Measurements from ENCODE around the gene COPS9.

DNA sequence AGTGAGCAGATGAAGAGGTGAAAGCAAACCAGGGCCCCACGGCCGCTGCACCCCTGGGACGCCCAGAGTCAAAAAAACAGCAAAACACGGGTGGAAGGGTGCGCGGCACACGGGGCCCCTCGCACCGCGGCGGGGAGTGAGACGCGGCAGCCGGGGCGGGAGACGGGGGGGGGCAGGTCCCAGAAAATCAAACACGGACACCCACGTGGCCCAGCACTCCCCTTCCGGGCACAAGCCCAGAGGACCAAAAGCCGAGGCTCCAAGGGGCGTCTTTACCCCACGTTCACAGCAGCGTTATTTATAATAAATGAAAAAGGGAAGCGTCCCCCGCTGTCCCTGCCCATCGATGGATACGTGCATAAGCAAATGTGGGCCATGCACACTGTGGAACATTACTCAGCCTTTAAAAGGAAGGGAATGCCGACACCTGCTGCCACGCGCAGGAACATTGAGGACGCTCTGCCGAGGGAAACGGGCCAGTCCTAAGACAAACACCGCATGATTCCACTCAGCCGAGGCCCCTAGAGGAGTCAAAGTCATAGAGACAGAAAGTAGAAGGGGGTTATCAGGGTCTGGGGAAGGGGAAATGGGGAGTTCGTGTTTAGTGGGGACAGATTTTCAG lies 677 bp upstream of the COPS9 start:
- TF ChIP-seq, protein P1, sequence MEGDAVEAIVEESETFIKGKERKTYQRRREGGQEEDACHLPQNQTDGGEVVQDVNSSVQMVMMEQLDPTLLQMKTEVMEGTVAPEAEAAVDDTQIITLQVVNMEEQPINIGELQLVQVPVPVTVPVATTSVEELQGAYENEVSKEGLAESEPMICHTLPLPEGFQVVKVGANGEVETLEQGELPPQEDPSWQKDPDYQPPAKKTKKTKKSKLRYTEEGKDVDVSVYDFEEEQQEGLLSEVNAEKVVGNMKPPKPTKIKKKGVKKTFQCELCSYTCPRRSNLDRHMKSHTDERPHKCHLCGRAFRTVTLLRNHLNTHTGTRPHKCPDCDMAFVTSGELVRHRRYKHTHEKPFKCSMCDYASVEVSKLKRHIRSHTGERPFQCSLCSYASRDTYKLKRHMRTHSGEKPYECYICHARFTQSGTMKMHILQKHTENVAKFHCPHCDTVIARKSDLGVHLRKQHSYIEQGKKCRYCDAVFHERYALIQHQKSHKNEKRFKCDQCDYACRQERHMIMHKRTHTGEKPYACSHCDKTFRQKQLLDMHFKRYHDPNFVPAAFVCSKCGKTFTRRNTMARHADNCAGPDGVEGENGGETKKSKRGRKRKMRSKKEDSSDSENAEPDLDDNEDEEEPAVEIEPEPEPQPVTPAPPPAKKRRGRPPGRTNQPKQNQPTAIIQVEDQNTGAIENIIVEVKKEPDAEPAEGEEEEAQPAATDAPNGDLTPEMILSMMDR (IDR thresholded peaks at IDR 0.05) = no peak
- TF ChIP-seq POLR2A (IDR thresholded peaks at IDR 0.05) = no peak
